ENCODE data around the gene ARMC3.

ARMC3 gene

GRCh38 chr10:23055424-23056185 is 127.8 kb downstream of the ARMC3 start:
- Histone ChIP-seq H3K4me1 (no peaks in the 10 kb centered on the region), H3K36me3 (no peaks in the 10 kb centered on the region), H3K27me3 (no peaks in the 10 kb centered on the region), H3K9me3 (no peaks in the 10 kb centered on the region; the same call in 1 of the 2 replicates), H3K4me3 (ENCODE audit: low read depth, low read length) (no peak overlapping the region)
- no peak for DNase-seq
- TF ChIP-seq, protein P1, sequence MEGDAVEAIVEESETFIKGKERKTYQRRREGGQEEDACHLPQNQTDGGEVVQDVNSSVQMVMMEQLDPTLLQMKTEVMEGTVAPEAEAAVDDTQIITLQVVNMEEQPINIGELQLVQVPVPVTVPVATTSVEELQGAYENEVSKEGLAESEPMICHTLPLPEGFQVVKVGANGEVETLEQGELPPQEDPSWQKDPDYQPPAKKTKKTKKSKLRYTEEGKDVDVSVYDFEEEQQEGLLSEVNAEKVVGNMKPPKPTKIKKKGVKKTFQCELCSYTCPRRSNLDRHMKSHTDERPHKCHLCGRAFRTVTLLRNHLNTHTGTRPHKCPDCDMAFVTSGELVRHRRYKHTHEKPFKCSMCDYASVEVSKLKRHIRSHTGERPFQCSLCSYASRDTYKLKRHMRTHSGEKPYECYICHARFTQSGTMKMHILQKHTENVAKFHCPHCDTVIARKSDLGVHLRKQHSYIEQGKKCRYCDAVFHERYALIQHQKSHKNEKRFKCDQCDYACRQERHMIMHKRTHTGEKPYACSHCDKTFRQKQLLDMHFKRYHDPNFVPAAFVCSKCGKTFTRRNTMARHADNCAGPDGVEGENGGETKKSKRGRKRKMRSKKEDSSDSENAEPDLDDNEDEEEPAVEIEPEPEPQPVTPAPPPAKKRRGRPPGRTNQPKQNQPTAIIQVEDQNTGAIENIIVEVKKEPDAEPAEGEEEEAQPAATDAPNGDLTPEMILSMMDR (IDR thresholded peaks at IDR 0.05; ENCODE audit: low read depth, low read length) = no peak

- H3K4me1 ChIP-seq = no peaks in the 10 kb centered on the region
Observed at GRCh38 chr10:23056186-23056579, 128.3 kb downstream of the ARMC3 start.

GRCh38 chr10:23058366-23058765 is 130.5 kb downstream of the ARMC3 start:
- no peak for DNase-seq
- Histone ChIP-seq H3K4me1 (no peaks in the 10 kb centered on the region), H3K9me3 (no peaks in the 10 kb centered on the region; the same call in 1 of the 2 replicates), H3K27me3 (no peaks in the 10 kb centered on the region), H3K4me3 (ENCODE audit: low read depth, low read length) (no peak overlapping the region), H3K36me3 (no peaks in the 10 kb centered on the region)
- TF ChIP-seq, protein P1 (IDR thresholded peaks at IDR 0.05; ENCODE audit: low read depth, low read length) = no peak

More at GRCh38 chr10:23056186-23056579, 128.3 kb downstream of the ARMC3 start:
- no peak for DNase-seq
- no peaks in the 10 kb centered on the region; the same call in 1 of the 2 replicates for H3K9me3 ChIP-seq
- H3K36me3 ChIP-seq = no peaks in the 10 kb centered on the region
- TF ChIP-seq, protein P1 (IDR thresholded peaks at IDR 0.05; ENCODE audit: low read depth, low read length) = no peak
- no peak overlapping the region for H3K4me3 ChIP-seq (ENCODE audit: low read depth, low read length)
- no peaks in the 10 kb centered on the region for H3K27me3 ChIP-seq

- Histone ChIP-seq H3K4me1 (peaks cover 5% of the 10 kb centered on the region), H3K27me3 (no peaks in the 10 kb centered on the region), H3K9me3 (no peaks in the 10 kb centered on the region; the same call in 1 of the 2 replicates), H3K36me3 (no peaks in the 10 kb centered on the region), H3K4me3 (ENCODE audit: low read depth, low read length) (no peak overlapping the region)
- TF ChIP-seq, protein P1 (IDR thresholded peaks at IDR 0.05; ENCODE audit: low read depth, low read length) = no peak
- no peak for DNase-seq
Observed at GRCh38 chr10:23060918-23061317, 133.1 kb downstream of the ARMC3 start.

DNA sequence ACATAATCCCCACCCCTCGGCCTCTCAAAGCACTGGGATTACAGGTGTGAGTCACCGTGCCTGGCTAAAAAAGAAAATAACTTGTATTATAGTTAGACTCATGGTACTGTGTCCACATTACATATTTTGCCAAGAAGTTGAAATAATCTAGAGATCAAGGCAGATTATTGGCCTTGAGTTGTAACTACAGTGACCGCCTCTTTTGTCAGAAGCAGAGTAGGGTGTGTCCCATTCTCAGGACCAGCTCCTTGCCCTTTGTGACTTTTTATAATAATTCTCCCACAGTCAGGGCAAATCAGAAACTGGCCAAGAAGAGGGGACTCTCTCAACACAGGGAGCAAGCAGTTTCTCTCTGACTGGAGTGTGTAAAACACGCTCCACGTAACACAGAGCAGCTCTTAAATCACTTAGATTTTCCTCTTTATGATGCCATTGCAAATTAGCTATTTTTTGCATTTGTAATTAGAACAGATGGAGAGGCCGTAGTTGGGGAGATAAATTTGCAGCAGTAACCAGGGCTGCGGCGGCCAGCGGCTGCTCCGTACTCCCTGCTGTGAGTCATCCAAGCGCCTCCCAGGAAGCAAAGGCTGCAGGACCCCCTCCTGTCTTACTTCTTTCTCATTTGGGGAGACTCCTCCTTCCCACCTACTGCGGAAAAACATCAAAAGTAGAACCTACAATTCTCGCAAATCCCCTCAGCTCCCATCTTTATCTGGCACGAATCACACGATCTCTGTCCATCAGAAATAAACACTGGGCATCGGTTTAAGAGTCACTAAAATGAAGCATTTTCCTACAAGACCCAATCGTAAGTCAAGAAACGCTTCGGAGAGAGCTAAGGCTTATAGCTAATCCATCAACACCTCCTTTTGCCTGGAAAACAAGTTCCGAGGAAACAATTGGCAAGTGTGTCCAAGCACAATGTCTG is 135.5 kb downstream of the ARMC3 start:
- Histone ChIP-seq H3K9me3 (no peaks in the 10 kb centered on the region), H3K4me1 (peaks cover 9% of the 10 kb centered on the region), H3K27me3 (no peaks in the 10 kb centered on the region), H3K36me3 (no peaks in the 10 kb centered on the region), H3K4me3 (ENCODE audit: low read depth, low read length) (no peak overlapping the region)
- DNase-seq = no peak
- TF ChIP-seq, protein P1 (IDR thresholded peaks at IDR 0.05; ENCODE audit: low read depth, low read length) = no peak

All from BE2C (cell line).